ENCODE data around the gene ADCY7. TPM values are rescaled to one million over a fixed set of nuclear protein-coding genes. Genes with fewer than 3 reads are reported as not detected.

ADCY7 gene
- total and polyA plus RNA-seq, 2 of the 4 experiments (the other 2 are of a cell fraction): 15.2 to 17.1 TPM

GRCh38 chr16:50320310-50320709 is 54.0 kb downstream of the ADCY7 start:
- DNase-seq (no peak), ATAC-seq (ENCODE audit: low read depth) (no peak)
- Histone ChIP-seq H3K14ac (replicated peaks; ENCODE audit: low read depth, low read length) (no peak overlapping the region), H2BK15ac (ENCODE audit: low read depth, low read length) (no peak overlapping the region), H3K27ac (ENCODE audit: insufficient read depth, low read length) (no peak overlapping the region), H2BK5ac (ENCODE audit: low read depth, low read length, poor library complexity, severe bottlenecking) (no peak overlapping the region), H3K27me3 (ENCODE audit: control insufficient read depth, insufficient read depth, low read length) (no peaks in the 10 kb centered on the region), H3K23ac (ENCODE audit: low read depth, low read length) (no peak overlapping the region), H3K4me2 (ENCODE audit: low read depth, low read length) (no peak overlapping the region), H4K20me1 (ENCODE audit: insufficient read depth, low read length) (peaks cover 5% of the 10 kb centered on the region; the same call in 1 of the 2 replicates), H3K36me3 (ENCODE audit: control insufficient read depth, insufficient read depth, low read length) (peaks cover 39% of the 10 kb centered on the region), H4K91ac (ENCODE audit: insufficient read depth, low read depth, low read length) (no peak overlapping the region), H3K4ac (ENCODE audit: low read depth, low read length) (no peak overlapping the region), H3K18ac (ENCODE audit: low read depth, low read length) (no peak overlapping the region), H2BK120ac (ENCODE audit: low read depth, low read length) (no peak overlapping the region), H3K79me1 (ENCODE audit: low read depth in 1 of 2, low read length in 2 of 2) (peaks cover 3 to 6% of the 10 kb centered on the region in 2 experiments; a peak in 1 of 4 replicates), H3K9me1 (ENCODE audit: insufficient read depth, low read length) (peaks cover 5% of the 10 kb centered on the region; the same call in 1 of the 2 replicates), H4K8ac (ENCODE audit: low read depth in 2 of 2, low read length in 2 of 2) (no peak overlapping the region), H2AFZ (replicated peaks; ENCODE audit: low read length, poor library complexity) (no peak overlapping the region), H3K56ac (ENCODE audit: extremely low read depth, insufficient read depth, low read length) (no peak overlapping the region), H3K9me3 (ENCODE audit: control insufficient read depth, insufficient read depth, low read length) (no peaks in the 10 kb centered on the region), H4K5ac (ENCODE audit: low read depth, low read length) (no peak overlapping the region), H2AK9ac (replicated peaks; ENCODE audit: low read depth, low read length, poor library complexity) (no peak overlapping the region), H3K9ac (ENCODE audit: low read depth, low read length) (no peak overlapping the region), H2BK20ac (ENCODE audit: low read depth, low read length) (no peak overlapping the region), H2AK5ac (ENCODE audit: low read depth, low read length) (no peak overlapping the region), H3K4me3 (ENCODE audit: insufficient read depth, low read depth, low read length) (no peak overlapping the region), H3K4me1 (ENCODE audit: control insufficient read depth, insufficient read depth, low read length) (no peaks in the 10 kb centered on the region)
- WGBS, 2 experiments (ENCODE audit: extremely low coverage in 2 of 2, insufficient read length in 1 of 2): 100% methylated on average over 1 of the region's 5 CpGs; no CpG with 5 or more reads in 1 of the 2 experiments
- BruUV-seq (replicated peaks): no TSS peak
- intact Hi-C loops (cut with micrococcal nuclease) (loop anchor here (5.0 kb wide), 1 partner anchor 487 kb away; no protein-coding TSS in a partner anchor), in situ Hi-C loops (cut with MboI; ENCODE audit: low sequenced_read_pairs) (no loop called here), dilution Hi-C loops (cut with HindIII; ENCODE audit: low sequenced_read_pairs, unreplicated experiment) (no loop called here)
- TF ChIP-seq RAD21 (IDR thresholded peaks at IDR 0.05; ENCODE audit: low read length): no peak
- no peak for TF ChIP-seq MAZ (IDR thresholded peaks at IDR 0.05; ENCODE audit: borderline replicate concordance, low read depth, low read length)
- ChIA-PET CTCF (no interaction called here), POLR2A (ENCODE audit: unreplicated experiment) (no interaction called here)

All from IMR-90 (cell line).